ENCODE results near the gene CTAG1B.

CTAG1B gene

DNA sequence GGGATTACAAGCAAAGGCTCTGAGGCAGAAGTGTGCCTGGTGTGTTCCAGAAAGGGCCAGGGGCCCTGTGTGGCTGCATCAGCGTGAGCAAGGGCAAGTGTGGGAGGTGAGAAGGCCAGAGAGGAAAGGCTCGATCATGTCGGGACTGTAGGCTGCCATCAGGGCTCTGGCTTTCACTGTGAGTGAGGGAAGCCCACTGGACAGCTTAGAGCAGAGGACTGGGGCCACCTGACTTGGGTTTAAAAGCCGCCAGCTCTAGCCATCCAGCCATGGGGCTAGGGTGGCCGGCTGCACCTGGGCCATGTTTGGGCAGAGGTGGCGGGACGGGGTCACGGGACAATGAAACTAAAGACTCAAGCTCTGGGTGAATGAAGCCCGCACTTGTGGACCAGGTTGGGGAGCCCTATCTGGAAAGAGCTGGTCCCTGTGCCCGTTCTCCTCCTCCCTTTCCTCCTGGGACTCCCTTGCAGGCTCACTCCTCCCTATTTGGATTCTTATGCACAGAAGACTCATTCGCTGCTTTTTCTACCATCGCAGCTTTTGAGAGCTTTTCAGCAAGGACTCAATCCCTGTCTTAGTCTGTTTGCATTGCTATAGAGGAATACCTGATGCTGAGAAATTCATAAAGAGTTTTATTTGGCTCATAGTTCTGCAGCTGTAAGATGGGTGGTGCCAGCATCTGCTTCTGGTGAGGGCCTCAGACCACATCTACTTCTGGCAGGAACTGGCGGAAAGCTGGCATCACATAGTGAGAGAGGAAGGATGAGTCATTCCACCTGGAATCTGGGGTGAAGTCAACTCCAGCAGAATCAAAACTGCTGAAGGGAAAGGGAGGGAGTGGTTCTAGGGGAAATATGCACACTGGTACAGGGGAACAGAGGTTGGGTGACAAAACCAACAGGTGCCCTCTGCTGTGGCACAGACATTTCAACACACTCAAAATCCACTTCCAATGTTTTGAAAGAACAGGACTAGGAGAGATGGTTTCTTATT is 15.3 kb downstream of the CTAG1B start:
- Histone ChIP-seq H4K20me1 (ENCODE audit: insufficient read depth, low read length) (no peaks in the 10 kb centered on the region), H3K9me3 (ENCODE audit: low read length) (no peaks in the 10 kb centered on the region), H3K36me3 (ENCODE audit: insufficient read depth, low read length) (no peaks in the 10 kb centered on the region), H3K27ac (ENCODE audit: low read depth, low read length, poor library complexity, severe bottlenecking) (no peak overlapping the region), H3K9ac (ENCODE audit: low read length) (no peak overlapping the region), H3K4me3 (ENCODE audit: low read depth, low read length, poor library complexity, severe bottlenecking) (no peak overlapping the region), H3K4me1 (ENCODE audit: insufficient read depth, low read length, severe bottlenecking) (no peaks in the 10 kb centered on the region), H3K27me3 (ENCODE audit: insufficient read depth, low read length) (no peaks in the 10 kb centered on the region), H3K9me2 (ENCODE audit: low read depth, low read length) (no peaks in the 10 kb centered on the region), H3F3A (ENCODE audit: insufficient read depth, low read length) (no peaks in the 10 kb centered on the region), H2AFZ (ENCODE audit: low read length) (no peak overlapping the region), H3K4me2 (ENCODE audit: low read length) (no peak overlapping the region), H3K79me2 (ENCODE audit: insufficient read depth, low read length) (no peaks in the 10 kb centered on the region)
- TF ChIP-seq, protein P1, sequence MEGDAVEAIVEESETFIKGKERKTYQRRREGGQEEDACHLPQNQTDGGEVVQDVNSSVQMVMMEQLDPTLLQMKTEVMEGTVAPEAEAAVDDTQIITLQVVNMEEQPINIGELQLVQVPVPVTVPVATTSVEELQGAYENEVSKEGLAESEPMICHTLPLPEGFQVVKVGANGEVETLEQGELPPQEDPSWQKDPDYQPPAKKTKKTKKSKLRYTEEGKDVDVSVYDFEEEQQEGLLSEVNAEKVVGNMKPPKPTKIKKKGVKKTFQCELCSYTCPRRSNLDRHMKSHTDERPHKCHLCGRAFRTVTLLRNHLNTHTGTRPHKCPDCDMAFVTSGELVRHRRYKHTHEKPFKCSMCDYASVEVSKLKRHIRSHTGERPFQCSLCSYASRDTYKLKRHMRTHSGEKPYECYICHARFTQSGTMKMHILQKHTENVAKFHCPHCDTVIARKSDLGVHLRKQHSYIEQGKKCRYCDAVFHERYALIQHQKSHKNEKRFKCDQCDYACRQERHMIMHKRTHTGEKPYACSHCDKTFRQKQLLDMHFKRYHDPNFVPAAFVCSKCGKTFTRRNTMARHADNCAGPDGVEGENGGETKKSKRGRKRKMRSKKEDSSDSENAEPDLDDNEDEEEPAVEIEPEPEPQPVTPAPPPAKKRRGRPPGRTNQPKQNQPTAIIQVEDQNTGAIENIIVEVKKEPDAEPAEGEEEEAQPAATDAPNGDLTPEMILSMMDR (IDR thresholded peaks at IDR 0.05; ENCODE audit: low read length), result no peak
- TF ChIP-seq EZH2 (IDR thresholded peaks at IDR 0.05; ENCODE audit: borderline replicate concordance, low read length), result no peak

DNA sequence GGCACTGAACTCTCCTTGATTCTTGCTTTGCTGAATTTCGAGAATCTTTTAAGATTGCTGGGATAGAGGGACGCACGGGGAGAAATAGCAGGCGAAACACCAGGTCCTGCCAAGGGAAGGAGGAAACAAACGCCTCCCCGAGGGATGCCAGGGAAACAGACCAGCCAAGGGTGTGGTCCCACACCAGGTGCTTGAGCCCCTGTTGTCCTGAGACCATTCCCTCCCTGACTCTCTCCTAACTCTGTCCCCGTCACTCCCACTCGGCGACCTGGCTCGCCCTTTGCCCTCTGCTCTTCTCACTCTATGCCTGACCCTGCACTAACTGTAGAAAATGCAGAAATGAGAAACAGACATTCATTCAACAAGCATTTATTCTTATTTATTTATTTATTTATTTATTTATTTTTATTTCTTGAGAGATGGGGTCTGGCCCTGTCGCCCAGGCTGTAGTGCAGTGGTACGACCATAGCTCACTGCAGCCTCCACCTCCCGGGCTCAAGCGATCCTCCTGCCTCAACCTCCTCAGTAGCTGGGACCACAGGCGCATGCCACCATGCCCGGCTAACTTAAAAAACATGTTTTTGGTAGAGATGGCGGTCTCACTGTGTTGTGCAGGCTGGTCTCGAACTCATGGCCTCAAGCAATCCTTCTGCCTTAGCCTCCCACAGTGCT is 16.2 kb downstream of the CTAG1B start:
- Histone ChIP-seq H3K4me2 (ENCODE audit: low read length) (no peak overlapping the region), H3K27ac (ENCODE audit: low read depth, low read length, poor library complexity, severe bottlenecking) (no peak overlapping the region), H3K79me2 (ENCODE audit: insufficient read depth, low read length) (no peaks in the 10 kb centered on the region), H3K4me1 (ENCODE audit: insufficient read depth, low read length, severe bottlenecking) (no peaks in the 10 kb centered on the region), H3K9ac (ENCODE audit: low read length) (no peak overlapping the region), H3K9me2 (ENCODE audit: low read depth, low read length) (no peaks in the 10 kb centered on the region), H2AFZ (ENCODE audit: low read length) (no peak overlapping the region), H3F3A (ENCODE audit: insufficient read depth, low read length) (no peaks in the 10 kb centered on the region), H3K9me3 (ENCODE audit: low read length) (no peaks in the 10 kb centered on the region), H4K20me1 (ENCODE audit: insufficient read depth, low read length) (no peaks in the 10 kb centered on the region), H3K4me3 (ENCODE audit: low read depth, low read length, poor library complexity, severe bottlenecking) (no peak overlapping the region), H3K27me3 (ENCODE audit: insufficient read depth, low read length) (no peaks in the 10 kb centered on the region), H3K36me3 (ENCODE audit: insufficient read depth, low read length) (no peaks in the 10 kb centered on the region)
- TF ChIP-seq, protein P1 (IDR thresholded peaks at IDR 0.05; ENCODE audit: low read length), result no peak
- no peak for TF ChIP-seq EZH2 (IDR thresholded peaks at IDR 0.05; ENCODE audit: borderline replicate concordance, low read length)

DNA sequence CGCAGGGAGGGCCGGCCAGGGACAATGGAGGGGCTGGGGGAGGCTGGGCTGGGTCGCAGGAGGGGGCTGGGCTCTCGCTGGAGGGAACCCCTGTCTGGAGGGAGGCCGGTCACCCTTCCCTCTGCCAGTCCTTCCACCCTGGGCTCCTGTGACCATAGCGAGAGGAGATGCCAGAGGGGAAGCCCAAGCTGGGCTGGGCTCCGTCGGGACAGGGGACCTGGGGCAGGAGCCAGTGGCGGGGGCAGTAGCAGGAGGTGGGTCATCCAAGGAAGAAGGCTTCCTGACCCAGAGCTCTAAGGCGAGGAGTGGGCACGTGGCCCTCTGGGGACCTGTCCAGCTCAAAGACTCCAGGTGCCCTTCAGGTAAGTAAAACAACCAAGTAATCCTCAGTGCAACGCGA is 16.9 kb downstream of the CTAG1B start:
- Histone ChIP-seq H3K27ac (ENCODE audit: low read depth, low read length, poor library complexity, severe bottlenecking) (no peak overlapping the region), H3K9me2 (ENCODE audit: low read depth, low read length) (no peaks in the 10 kb centered on the region), H3K27me3 (ENCODE audit: insufficient read depth, low read length) (no peaks in the 10 kb centered on the region), H4K20me1 (ENCODE audit: insufficient read depth, low read length) (no peaks in the 10 kb centered on the region), H3K4me1 (ENCODE audit: insufficient read depth, low read length, severe bottlenecking) (no peaks in the 10 kb centered on the region), H3K9me3 (ENCODE audit: low read length) (no peaks in the 10 kb centered on the region), H3F3A (ENCODE audit: insufficient read depth, low read length) (no peaks in the 10 kb centered on the region), H2AFZ (ENCODE audit: low read length) (no peak overlapping the region), H3K79me2 (ENCODE audit: insufficient read depth, low read length) (no peaks in the 10 kb centered on the region), H3K4me3 (ENCODE audit: low read depth, low read length, poor library complexity, severe bottlenecking) (no peak overlapping the region), H3K4me2 (ENCODE audit: low read length) (no peak overlapping the region), H3K9ac (ENCODE audit: low read length) (no peak overlapping the region), H3K36me3 (ENCODE audit: insufficient read depth, low read length) (no peaks in the 10 kb centered on the region)
- TF ChIP-seq, protein P1 (IDR thresholded peaks at IDR 0.05; ENCODE audit: low read length), result no peak
- TF ChIP-seq EZH2 (IDR thresholded peaks at IDR 0.05; ENCODE audit: borderline replicate concordance, low read length), result no peak

Data from OCI-LY1 (cell line).